Measurements from ENCODE around the gene PRRT1.
"Not testable (repeated sequence)": the region's sequence is repeated elsewhere in the genome, so short reads cannot be mapped to it uniquely, and the experiment has no call there.

The PRRT1 gene

DNA sequence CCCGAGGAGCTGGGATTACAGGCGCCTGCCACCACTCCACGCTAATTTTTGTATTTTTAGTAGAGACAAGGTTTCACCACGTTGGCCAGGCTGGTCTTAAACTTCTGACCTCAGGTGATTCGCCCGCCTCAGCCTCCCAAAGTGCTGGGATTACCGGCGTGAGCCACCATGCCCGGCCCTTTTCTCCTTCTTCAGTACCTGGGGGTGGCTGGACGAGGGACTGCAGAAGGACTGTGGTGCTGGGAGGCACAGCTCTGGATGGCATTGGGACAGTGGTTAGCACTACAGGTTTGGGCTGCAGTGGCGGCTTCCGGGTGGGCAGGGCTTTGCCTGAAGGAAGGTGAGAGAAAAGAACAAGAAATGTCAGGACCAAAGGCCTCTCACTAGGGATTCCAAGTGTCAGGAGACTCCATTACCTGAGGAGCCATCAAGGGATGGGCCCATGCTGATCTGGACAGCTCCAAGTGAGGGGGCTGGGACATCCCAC, 31.1 kb downstream of the PRRT1 start:
- DNase-seq (ENCODE audit: low spot score): no peak

DNA sequence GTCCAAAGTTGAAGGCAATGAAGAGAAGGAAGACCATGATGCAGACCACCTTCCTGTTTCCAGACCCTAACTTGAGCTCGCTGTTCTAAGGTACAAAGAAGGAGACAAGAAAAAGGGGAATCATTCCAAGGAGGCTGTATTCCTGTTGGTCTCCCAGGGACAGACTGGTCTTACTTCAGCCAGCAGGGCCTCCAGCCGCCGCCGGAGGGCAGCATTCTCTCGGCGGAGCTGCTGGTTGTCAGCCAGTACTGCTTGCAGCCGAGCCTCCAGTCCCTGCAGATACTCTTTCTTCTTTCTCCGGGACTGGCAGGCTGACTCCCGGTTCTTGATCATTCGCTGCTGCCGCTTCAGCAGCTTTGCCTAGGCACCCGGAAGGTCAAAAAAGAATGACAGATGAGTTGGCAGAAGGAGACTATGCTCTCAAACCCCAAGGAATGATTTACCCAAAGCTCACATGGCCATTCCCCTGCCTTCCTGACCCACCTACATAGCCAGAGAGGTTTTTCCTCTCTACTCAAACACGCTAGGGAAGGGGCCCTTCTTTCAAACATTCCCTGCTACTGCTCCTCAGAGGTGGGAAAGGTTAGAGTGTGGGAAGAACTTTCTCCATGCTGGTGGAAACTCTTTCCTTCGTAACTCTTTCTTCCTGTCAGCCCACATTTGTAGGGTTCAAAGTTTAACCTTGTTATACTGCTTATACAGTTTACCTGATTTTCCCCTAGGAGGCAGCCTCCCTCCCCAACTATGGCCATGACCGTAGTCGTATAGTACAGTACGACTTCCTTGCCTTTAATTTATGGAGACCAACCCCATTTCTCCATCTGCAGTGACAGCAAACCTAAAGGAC, 32.7 kb downstream of the PRRT1 start:
- DNase-seq (ENCODE audit: low spot score): peak; percentile 68

DNA sequence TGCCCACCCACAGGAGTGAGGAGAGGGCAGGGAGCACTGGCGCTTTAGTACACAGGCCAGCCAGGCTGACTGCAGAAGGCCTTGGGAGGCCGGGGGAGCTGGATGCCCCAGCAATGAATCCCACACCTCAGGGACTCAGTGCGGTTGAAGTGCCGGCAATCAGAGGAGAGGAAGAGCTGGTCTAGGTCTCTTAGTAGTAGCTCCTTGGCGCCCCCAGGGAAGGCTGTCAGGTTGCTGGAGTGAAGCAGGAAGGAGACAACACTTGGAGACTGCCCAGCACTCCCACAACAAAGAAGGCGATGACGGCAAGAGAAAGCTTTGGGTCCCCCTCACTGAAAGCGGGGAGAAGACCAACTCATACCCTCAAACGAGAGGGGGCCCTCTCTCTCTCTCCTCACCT, 34.3 kb downstream of the PRRT1 start:
- no peak for DNase-seq (ENCODE audit: low spot score)

GRCh38 chr6:32116674-32117073, 35.1 kb downstream of the PRRT1 start:
- no peak for DNase-seq (ENCODE audit: low spot score)

- DNase-seq (ENCODE audit: low spot score): no peak
Measured at GRCh38 chr6:32115623-32116022, 36.1 kb downstream of the PRRT1 start.

- no peak for DNase-seq (ENCODE audit: low spot score)
Measured at GRCh38 chr6:32114796-32115195, 36.9 kb downstream of the PRRT1 start.

- DNase-seq (ENCODE audit: low spot score): no peak
Measured at GRCh38 chr6:32113386-32114352, 38.1 kb downstream of the PRRT1 start.

DNA sequence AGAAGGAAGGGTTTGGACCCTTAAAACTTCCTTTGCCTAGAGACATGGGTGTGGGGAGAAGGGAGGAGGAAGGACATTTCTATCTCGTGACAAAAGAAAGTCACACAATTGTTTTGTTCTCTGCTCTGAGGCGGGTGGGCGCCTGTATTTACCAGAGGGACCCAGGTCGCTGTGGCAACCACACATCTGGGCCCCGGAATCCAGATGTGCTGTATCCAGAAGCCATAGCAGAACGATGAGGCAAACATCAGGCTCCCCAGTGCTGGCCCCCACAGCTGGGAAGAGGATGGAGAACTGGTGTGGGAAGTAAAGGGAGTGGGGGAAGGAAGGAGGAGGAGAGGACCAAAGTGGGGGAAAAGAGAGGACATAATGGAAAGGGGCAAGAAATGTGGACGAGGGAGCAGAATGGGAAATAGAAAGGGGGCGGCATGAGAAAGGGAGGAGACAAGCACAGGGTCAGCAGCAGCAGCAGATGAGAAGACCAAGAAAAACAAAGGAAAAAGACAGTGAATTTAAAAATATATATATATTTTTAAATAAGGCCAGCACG, 39.2 kb downstream of the PRRT1 start:
- DNase-seq (ENCODE audit: low spot score): no peak

- DNase-seq (ENCODE audit: low spot score): no peak
Measured at GRCh38 chr6:32111424-32112066, 40.2 kb downstream of the PRRT1 start.

GRCh38 chr6:32110632-32111031, 41.1 kb downstream of the PRRT1 start:
- no peak for DNase-seq (ENCODE audit: low spot score)

GRCh38 chr6:32109765-32110160, 42.0 kb downstream of the PRRT1 start:
- DNase-seq (ENCODE audit: low spot score): no peak

DNA sequence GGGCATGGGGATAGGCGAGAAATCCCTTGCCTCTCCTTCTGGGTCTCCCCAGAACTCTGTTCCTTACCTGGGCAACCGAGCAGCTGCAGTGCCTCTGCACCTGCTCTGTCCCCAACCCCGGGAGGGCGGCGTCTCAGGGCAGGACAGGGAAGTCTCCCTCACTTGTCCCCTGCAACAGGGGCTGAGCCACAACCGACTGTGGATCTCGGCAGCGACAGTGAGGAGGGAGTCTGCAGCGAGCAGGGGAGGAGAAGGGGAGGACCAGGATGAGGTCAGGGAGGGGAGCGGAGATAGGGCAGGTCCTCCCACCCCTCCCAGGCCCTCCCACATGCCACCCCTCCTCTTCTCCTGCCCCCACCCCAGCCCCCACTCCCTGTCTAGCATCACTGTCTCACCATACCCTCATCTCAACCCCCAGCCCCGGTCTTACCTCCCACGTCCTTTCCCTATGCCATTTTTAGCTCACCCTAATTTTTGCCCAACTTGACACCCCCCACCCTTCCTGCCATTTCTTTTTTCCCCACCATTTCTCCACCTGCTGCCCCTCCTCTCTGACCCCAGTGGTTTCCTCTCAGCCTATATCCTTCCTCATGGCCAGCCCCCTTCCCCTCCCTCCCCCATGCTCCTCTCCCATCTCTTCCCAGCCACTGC, 42.5 kb downstream of the PRRT1 start, which contains the start of gene TNXB:
Gene TNXB (minus strand): TSS at position 225 of the 651 bp plus-strand sequence. CDS start 11,140 bp downstream, outside the sequence.
- no peak for DNase-seq (ENCODE audit: low spot score)

DNA sequence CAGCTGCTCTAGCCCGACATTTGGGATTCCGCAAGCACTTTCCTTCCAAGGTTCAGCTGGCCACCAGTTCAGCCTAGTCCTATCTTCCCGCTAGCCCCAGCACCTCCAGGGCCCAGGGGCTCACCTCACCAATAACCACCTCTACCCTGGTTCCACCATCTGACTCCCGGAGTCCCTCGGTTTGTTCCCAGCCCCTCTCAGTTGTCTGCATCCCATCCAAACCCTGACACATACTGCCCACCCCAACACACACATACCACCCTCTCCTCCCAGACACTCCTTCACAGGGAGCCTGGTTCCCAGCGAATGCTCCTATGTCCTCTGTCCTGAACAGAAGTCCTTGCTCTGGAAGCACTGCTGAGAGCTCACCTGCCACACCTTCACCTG, 43.0 kb downstream of the PRRT1 start:
- DNase-seq (ENCODE audit: low spot score): no peak

GRCh38 chr6:32108094-32108627, 43.6 kb downstream of the PRRT1 start:
- no peak for DNase-seq (ENCODE audit: low spot score)

DNA sequence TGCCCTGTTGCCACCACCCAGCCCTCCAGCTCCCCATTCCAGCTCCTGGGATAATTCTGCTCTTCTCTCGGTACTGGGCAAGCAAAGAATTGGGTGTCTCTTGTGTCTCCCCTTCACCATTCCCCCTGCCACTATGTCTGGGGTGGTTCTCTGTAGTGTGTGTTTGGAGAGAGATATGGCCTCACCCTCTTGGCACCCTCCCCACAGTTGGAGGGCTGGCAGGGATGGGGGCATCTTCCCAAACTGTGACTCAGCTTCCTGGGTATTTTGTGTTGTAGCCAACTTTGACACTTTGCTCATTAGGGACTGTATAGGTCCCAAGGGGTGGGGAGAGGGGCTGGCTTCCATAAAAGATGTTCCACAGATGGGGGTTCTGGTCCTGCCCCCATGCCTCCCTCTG, 44.3 kb downstream of the PRRT1 start:
- no peak for DNase-seq (ENCODE audit: low spot score)

DNA sequence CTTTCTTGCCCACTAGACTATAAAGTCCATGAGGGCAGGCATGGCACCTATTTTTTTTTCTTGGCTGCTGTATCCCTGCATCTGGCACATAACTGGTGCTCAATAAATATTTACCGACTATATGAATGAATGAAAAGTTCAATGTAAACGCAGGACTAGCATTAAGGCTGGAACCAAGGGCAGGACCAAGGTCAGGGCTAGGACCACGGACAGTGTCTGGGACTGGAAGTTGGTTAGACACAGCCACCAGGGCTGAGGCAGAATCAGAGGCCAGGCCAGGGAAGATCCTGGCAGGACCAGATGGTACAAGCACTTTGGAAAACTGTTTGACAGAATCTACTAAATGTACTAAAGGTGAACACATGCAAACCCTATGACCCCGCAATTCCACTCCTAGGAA, 46.3 kb downstream of the PRRT1 start:
- no peak for DNase-seq (ENCODE audit: low spot score)

GRCh38 chr6:32102255-32102654, 49.5 kb downstream of the PRRT1 start:
- no peak for DNase-seq (ENCODE audit: low spot score)

- DNase-seq (ENCODE audit: low spot score): not testable (repeated sequence)
Measured at GRCh38 chr6:32100251-32100650, 51.5 kb downstream of the PRRT1 start.

All from SW480 (cell line).